Measurements from ENCODE around the gene RALBP1. TPM values are rescaled to one million over a fixed set of nuclear protein-coding genes. Genes with fewer than 3 reads are reported as not detected.
"Not testable (repeated sequence)": the region's sequence is repeated elsewhere in the genome, so short reads cannot be mapped to it uniquely, and the experiment has no call there.

RALBP1 gene
- total RNA-seq, 1 donor, result 77.2 TPM

GRCh38 chr18:9441061-9441460 is 34.3 kb upstream of the RALBP1 start:
- no peak for TF ChIP-seq CTCF (IDR thresholded peaks at IDR 0.05; ENCODE audit: insufficient read depth, low read length)
- DNase-seq (ENCODE audit: low read depth), result no peak

DNA sequence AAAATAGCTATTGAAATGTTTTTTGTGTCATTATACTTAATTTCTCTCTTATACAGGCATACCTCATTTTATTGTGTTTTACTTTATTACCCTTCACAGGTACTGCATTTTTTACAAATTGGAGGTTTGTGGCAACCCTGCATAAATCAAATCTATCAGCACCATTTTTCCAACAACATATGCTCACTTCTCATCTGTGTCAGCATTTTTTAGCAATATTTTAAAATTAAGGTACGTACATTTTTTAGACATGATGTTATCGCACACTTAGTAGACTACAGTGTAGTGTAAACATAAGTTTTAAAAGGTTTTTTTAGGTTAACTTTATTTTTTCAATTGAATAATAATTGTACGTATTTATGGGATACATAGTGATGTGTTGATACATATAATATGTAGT is 30.8 kb upstream of the RALBP1 start:
- DNase-seq (ENCODE audit: low read depth), result no peak
- no peak overlapping the region for H3K4me3 ChIP-seq (ENCODE audit: low read depth, low read length)
- TF ChIP-seq CTCF (IDR thresholded peaks at IDR 0.05; ENCODE audit: insufficient read depth, low read length), result no peak

More at GRCh38 chr18:9441061-9441460, 34.3 kb upstream of the RALBP1 start:
- H3K4me3 ChIP-seq (ENCODE audit: low read depth, low read length), result no peak overlapping the region

DNA sequence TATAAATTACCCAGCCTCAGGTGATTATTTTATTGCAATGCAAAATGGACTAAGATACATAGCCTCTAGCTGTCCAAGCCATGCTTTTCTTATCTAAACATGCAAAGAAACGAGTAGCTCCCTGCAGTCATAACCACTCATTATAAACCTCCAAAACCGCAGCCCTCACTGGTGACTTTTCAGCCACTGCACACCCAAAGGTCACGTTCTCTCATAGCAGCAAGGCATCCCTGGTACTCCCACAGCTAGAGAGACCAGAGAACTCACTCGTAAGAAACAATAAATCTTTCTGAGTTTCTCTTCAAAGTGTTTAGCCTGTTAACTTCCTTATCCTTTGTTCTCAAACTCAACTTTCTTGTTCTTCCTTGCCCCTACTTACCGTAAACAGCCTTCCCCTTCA is 28.5 kb upstream of the RALBP1 start:
- no peak overlapping the region for H3K4me3 ChIP-seq (ENCODE audit: low read depth, low read length)

DNA sequence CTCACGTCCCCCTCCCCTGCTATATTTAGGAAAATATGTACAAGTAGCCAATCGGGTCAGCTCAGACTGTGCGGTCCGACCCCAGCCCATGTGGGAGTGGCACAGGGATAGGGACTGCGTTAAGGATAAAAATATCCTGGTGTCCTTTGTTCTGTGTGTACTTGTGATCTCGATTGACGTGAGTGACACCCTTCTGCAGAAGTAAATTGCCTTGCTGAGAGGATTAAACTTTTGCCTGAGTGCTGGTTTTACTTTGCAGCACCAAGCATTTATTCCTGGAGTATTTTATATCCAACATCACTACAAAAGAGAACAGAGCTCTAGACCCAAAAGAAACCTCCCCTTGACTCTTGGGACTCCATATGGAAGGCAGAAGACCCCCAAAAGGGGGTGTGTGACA is 28.0 kb upstream of the RALBP1 start:
- H3K4me3 ChIP-seq (ENCODE audit: low read depth, low read length), result no peak overlapping the region
- DNase-seq (ENCODE audit: low read depth), result no peak
- TF ChIP-seq CTCF (IDR thresholded peaks at IDR 0.05; ENCODE audit: insufficient read depth, low read length), result no peak

More for the DNA sequence above, 28.5 kb upstream of the RALBP1 start:
- no peak for TF ChIP-seq CTCF (IDR thresholded peaks at IDR 0.05; ENCODE audit: insufficient read depth, low read length)
- no peak for DNase-seq (ENCODE audit: low read depth)

DNA sequence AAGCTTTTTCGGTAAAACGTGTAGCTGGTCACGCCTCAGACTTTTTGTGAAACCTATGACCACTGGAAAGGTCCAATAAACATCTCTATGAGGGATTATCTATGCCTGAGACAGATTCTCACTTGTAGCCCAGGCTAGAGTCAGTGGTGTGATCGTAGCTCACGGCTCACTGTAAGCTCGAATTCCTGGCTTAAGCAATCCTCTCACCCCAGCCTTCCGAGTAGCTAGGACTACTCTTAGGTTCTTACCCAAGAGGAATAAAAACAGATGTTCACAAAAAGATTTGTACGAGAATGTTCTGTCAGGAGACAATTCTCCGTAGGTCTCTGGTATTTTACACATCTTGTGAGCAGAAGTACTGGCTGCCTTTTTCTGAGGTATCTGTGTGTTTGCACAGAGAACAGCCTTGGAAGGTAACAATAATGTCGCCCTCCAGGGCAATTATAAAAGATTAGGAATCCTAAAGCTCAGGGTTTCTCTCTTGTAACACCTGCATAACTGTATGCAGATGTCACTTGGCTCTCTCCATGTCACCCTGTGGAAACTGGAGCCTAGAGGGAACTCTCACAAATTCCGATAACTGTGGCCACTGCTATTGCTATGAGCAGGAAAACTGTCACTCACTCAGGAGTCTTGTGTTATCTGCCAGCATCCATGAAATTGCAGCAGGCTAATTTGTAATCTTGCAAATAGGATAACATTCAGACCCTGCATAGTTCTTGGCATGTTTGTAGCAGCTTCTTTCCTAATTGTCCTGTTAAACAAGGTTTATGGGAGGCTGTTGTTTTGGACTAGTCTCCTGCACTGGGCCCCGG is 25.5 kb upstream of the RALBP1 start:
- no peak for TF ChIP-seq CTCF (IDR thresholded peaks at IDR 0.05; ENCODE audit: insufficient read depth, low read length)
- DNase-seq (ENCODE audit: low read depth), result no peak
- no peak overlapping the region for H3K4me3 ChIP-seq (ENCODE audit: low read depth, low read length)

DNA sequence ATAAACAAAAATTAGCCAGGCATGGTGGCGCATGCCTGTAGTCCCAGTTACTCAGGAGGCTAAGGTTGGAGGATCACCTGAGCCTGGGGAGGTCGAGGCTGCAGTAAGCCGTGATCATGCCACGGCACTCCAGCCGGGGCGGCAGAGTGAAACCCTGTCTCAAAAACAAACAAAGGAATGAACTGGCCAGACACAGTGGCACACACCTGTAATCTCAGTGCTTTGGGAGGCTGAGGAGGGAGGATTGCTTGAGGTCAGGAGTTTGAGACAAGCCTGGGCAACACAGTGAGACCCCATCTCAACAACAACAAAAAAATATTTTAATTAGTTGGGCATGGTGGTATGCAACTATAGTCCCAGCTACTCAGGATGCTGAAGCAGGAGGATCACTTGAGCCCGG is 24.4 kb upstream of the RALBP1 start:
- not testable (repeated sequence) for H3K4me3 ChIP-seq (ENCODE audit: low read depth, low read length); DNase-seq (ENCODE audit: low read depth)

GRCh38 chr18:9453283-9453682 is 22.0 kb upstream of the RALBP1 start:
- no peak for TF ChIP-seq CTCF (IDR thresholded peaks at IDR 0.05; ENCODE audit: insufficient read depth, low read length)
- no peak overlapping the region for H3K4me3 ChIP-seq (ENCODE audit: low read depth, low read length)
- DNase-seq (ENCODE audit: low read depth), result no peak

Data from fibroblast of the aortic adventitia (primary cell).